K562 (cell line): ENCODE results near the gene SCN8A. TPM values are rescaled to one million over a fixed set of nuclear protein-coding genes. Genes with fewer than 3 reads are reported as not detected.
"Not testable (repeated sequence)": the region's sequence is repeated elsewhere in the genome, so short reads cannot be mapped to it uniquely, and the experiment has no call there.

ENCODE experiments used
- ATAC-seq: fragments of 200-7000 bp; cut with Tn5 transposase; 3 replicates; pipeline ENCODE4 v1.9.1; 2020; ENCODE audit warnings: moderate library complexity
- BruUV-seq: library from RNA; stranded (reverse); fragments of 400-500 nt; replicated peaks from 2 replicates; lab custom pipeline; 2021; lab: Mats Ljungman, UMichigan
- CTCF ChIA-PET: fragments of 300-600 bp; formaldehyde crosslinking; extraction: SDS; loops from one replicate; lab custom pipeline; 2021; ENCODE audit warnings: low intra/inter-chr PET ratio; lab: Yijun Ruan, JAX
- POLR2A ChIA-PET: fragments of 300-600, 350-650 bp; sonication (Branson Sonifier 250); formaldehyde crosslinking; extraction: SDS; loops from one replicate; lab custom pipeline; 2021; ENCODE audit warnings: antibody characterized with exemption, inconsistent platforms; lab: Yijun Ruan, JAX
- DNase-seq, 4 experiments: peaks; one replicate each; pipeline versions ENCODE4 v3.0.0 to v3.0.0-alpha.2; 2011 to 2018; ENCODE audit warnings: low spot score in 3 of 4, mixed read lengths in 3 of 4; ENCODE audit errors: extremely low read depth in 1 of 4
- FAIRE-seq: peaks from 2 replicates; lab custom pipeline; 2011; peaks lifted over from hg19 to GRCh38; lab: Jason Lieb, UNC
- H2AFZ ChIP-seq: 2 replicates; pipeline ENCODE4 v1.6.0; 2011; ENCODE audit warnings: low read depth, low read length, control low read depth, inconsistent platforms
- H3K27ac ChIP-seq: fragments of 200-600 bp; 3 replicates; pipeline ENCODE4 v1.8.0; 2011; ENCODE audit warnings: low read depth, mild to moderate bottlenecking, control low read depth, inconsistent platforms, low read length, moderate library complexity, mixed read lengths; ENCODE audit errors: extremely low read depth
- H3K27me3 ChIP-seq, 2 experiments: fragments of 300-600 bp in 1 of 2; 2 replicates in 1 of 2; 3 replicates in 1 of 2; pipeline versions ENCODE4 v1.6.0 to v1.8.0; 2011; ENCODE audit warnings: inconsistent platforms in 2 of 2, low read length in 2 of 2, mild to moderate bottlenecking in 1 of 2, mixed read lengths in 1 of 2, moderate library complexity in 1 of 2; ENCODE audit not compliant: control insufficient read depth in 2 of 2, insufficient read depth in 2 of 2
- H3K36me3 ChIP-seq: fragments of 300-600 bp; 3 replicates; pipeline ENCODE4 v1.8.0; 2011; ENCODE audit warnings: mild to moderate bottlenecking, low read length, inconsistent platforms; ENCODE audit not compliant: control insufficient read depth, insufficient read depth
- H3K4me1 ChIP-seq, 2 experiments: fragments of 200-600 bp in 1 of 2; replicated peaks in 1 of 2; 2 replicates in 1 of 2; 3 replicates in 1 of 2; pipeline versions ENCODE4 v1.5.1 to v1.8.0; 2011; ENCODE audit warnings: inconsistent platforms in 2 of 2, low read length in 2 of 2, mild to moderate bottlenecking in 1 of 2, mixed read lengths in 1 of 2, moderate library complexity in 1 of 2; ENCODE audit not compliant: control insufficient read depth in 2 of 2, insufficient read depth in 2 of 2
- H3K4me2 ChIP-seq: 2 replicates; pipeline ENCODE4 v1.6.1; 2011; ENCODE audit warnings: low read length, control low read depth, inconsistent platforms, mixed read lengths; ENCODE audit not compliant: insufficient read depth
- H3K4me3 ChIP-seq: fragments of 200-600 bp; sonication (generic), shearing (Covaris generic); 2 replicates; pipeline ENCODE4 v1.5.1; 2016; ENCODE audit warnings: control low read depth, inconsistent platforms
- H3K79me2 ChIP-seq: fragments of 200-600 bp; 3 replicates; pipeline ENCODE4 v1.8.0; 2011; ENCODE audit warnings: low read length, inconsistent platforms; ENCODE audit not compliant: control insufficient read depth, insufficient read depth
- H3K9ac ChIP-seq, 2 experiments: 2 replicates each; pipeline versions ENCODE4 v1.6.0 to v1.6.1; 2011; ENCODE audit warnings: low read depth in 2 of 2, low read length in 2 of 2, control low read depth in 1 of 2, inconsistent platforms in 1 of 2, mild to moderate bottlenecking in 1 of 2, mixed read lengths in 1 of 2; ENCODE audit not compliant: insufficient read depth in 1 of 2
- H3K9me1 ChIP-seq: one replicate; pipeline ENCODE4 v1.6.0; 2011; ENCODE audit warnings: inconsistent platforms, mild to moderate bottlenecking, low read length, moderate library complexity; ENCODE audit not compliant: control insufficient read depth, insufficient read depth
- H3K9me3 ChIP-seq: replicated peaks from 2 replicates; pipeline ENCODE4 v1.5.1; 2011; ENCODE audit warnings: low read depth, low read length, inconsistent platforms; ENCODE audit not compliant: control insufficient read depth, insufficient read depth
- H4K20me1 ChIP-seq: replicated peaks from 2 replicates; pipeline ENCODE4 v1.6.1; 2011; ENCODE audit warnings: low read length, inconsistent platforms, mixed read lengths; ENCODE audit not compliant: control insufficient read depth, insufficient read depth
- GATAD2A ChIP-seq: fragments of 450-650 bp; IDR thresholded peaks from 2 replicates; pipeline ENCODE4 v1.6.1; 2017
- MCM7 ChIP-seq, 2 experiments: fragments of 450-650 bp; IDR thresholded peaks; 2 replicates each; pipeline ENCODE4 v1.6.1; 2016 to 2018
- NCOR1 ChIP-seq: fragments of 450-650 bp; IDR thresholded peaks from 2 replicates; pipeline ENCODE4 v1.6.1; 2016; ENCODE audit warnings: mild to moderate bottlenecking, moderate library complexity
- POLR3G ChIP-seq: IDR thresholded peaks from 2 replicates; pipeline ENCODE4 v1.6.1; 2011; ENCODE audit not compliant: insufficient read length, insufficient replicate concordance; ENCODE audit errors: extremely low read depth
- ZNF431 ChIP-seq: sonication (generic); formaldehyde crosslinking; IDR thresholded peaks from 2 replicates; pipeline ENCODE4 v1.8.0; 2022; ENCODE audit warnings: mild to moderate bottlenecking, missing genetic modification reagents
- WGBS: fragments of 100-300 bp; shearing (Covaris generic); methylation state at CpG from one replicate; pipeline ENCODE4 v1.1.6; 2016; ENCODE audit warnings: low coverage, mixed read lengths; ENCODE audit not compliant: insufficient coverage; ENCODE audit errors: missing lambda C conversion rate; 5-methylcytosine and 5-hydroxymethylcytosine counted together
- in situ Hi-C: fragments of 300-500 bp; cut with MboI; formaldehyde crosslinking; loops from 4 replicates; pipeline ENCODE4 v1.15.0; 2018; ENCODE audit warnings: inconsistent platforms, mixed read lengths
- intact Hi-C: fragments of 100-400 bp; cut with micrococcal nuclease; formaldehyde crosslinking; loops from 2 replicates; pipeline ENCODE4 v1.14.2; 2022
- polyA plus RNA-seq, 8 experiments: library from polyadenylated mRNA; depleted of rRNA in 4 of 8; stranded (reverse) in 5 of 8; unstranded in 3 of 8; fragments of >200 nt; fragmentation: Nextera tagmentation in 2 of 8; fragmentation: Illumina TruSeq in 1 of 8; extraction: Ambion mirVana in 2 of 8; extraction: Trizol in 1 of 8; gene quantifications; 2 replicates each; pipeline versions ENCODE4 v1.2.1 to v1.2.3, GENCODE V29; 2011 to 2014; ENCODE audit warnings: inconsistent platforms in 1 of 8, missing spikeins in 1 of 8
- total RNA-seq, 7 experiments: library from RNA; depleted of rRNA in 6 of 7; stranded (reverse); fragments of >200 nt in 6 of 7; fragmentation: Illumina TruSeq in 2 of 7; extraction: Trizol in 2 of 7; gene quantifications; 2 replicates each; pipeline versions ENCODE4 v1.2.1 to v1.2.3, GENCODE V29; 2011 to 2021; ENCODE audit warnings: low replicate concordance in 1 of 7
- TF ChIP-seq, protein P1 (sequence below), 3 experiments: IDR thresholded peaks in 2 of 3; conservative IDR thresholded peaks in 1 of 3; 2 replicates each; pipeline ENCODE4 v1.5.1; 2011 to 2012; ENCODE audit warnings: low read length in 3 of 3, mild to moderate bottlenecking in 3 of 3, control low read depth in 2 of 3, improper control_type of control experiment in 1 of 3, inconsistent platforms in 1 of 3, low read depth in 1 of 3, mixed read lengths in 1 of 3, moderate library complexity in 1 of 3; ENCODE audit not compliant: insufficient read depth in 2 of 3
- TF ChIP-seq, protein P2 (sequence below): sonication (generic); formaldehyde crosslinking; IDR thresholded peaks from 2 replicates; pipeline ENCODE4 v1.8.0; 2023; ENCODE audit warnings: mild to moderate bottlenecking, missing genetic modification reagents

SCN8A gene
- total and polyA plus RNA-seq, 9 of the 15 experiments (the other 6 are each of a cell fraction or from before 2014, with no cell fraction given): 0.03 to 0.29 (median 0.15) TPM; not detected in 1

DNA sequence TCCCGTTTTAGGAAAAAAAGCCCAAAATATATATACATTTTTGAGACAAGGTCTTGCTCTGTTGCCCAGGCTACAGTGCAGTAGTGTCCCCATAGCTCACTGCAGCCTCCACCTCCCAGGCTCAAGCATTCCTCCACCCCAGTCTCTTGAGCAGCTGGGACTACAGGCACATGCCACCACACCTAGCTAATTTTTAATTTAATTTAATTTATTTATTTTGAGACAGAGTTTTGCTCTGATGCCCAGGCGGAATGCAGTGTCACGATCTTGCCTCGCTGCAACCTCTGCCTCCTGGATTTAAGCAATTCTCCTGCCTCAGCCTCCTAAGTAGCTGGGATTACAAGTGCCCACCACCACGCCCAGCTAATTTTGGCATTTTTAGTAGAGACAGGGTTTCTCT, 240.8 kb downstream of the SCN8A start:
- H3K4me2 ChIP-seq, H3K27ac ChIP-seq, H3K79me2 ChIP-seq, ATAC-seq, H3K9me1 ChIP-seq, H3K9me3 ChIP-seq, CTCF ChIA-PET, H3K4me3 ChIP-seq, in situ Hi-C loops, DNase-seq, H3K36me3 ChIP-seq, H3K9ac ChIP-seq, FAIRE-seq, BruUV-seq, H2AFZ ChIP-seq, intact Hi-C loops: not testable (repeated sequence)
- Histone ChIP-seq H3K4me1 (peaks cover 3 to 12% of the 10 kb centered on the region in 2 experiments; a peak in 3 of 5 replicates), H3K27me3 (peaks cover 17 to 64% of the 10 kb centered on the region in 2 experiments), H4K20me1 (peaks cover 10% of the 10 kb centered on the region)
- POLR2A ChIA-PET: interaction anchor here (1.0 to 1.5 kb wide), 2 partner anchors 9 to 19 kb away, joined by 3 to 7 read pairs; no protein-coding TSS in a partner anchor
- 0% methylated on average over 5 of the region's 5 CpGs for WGBS

DNA sequence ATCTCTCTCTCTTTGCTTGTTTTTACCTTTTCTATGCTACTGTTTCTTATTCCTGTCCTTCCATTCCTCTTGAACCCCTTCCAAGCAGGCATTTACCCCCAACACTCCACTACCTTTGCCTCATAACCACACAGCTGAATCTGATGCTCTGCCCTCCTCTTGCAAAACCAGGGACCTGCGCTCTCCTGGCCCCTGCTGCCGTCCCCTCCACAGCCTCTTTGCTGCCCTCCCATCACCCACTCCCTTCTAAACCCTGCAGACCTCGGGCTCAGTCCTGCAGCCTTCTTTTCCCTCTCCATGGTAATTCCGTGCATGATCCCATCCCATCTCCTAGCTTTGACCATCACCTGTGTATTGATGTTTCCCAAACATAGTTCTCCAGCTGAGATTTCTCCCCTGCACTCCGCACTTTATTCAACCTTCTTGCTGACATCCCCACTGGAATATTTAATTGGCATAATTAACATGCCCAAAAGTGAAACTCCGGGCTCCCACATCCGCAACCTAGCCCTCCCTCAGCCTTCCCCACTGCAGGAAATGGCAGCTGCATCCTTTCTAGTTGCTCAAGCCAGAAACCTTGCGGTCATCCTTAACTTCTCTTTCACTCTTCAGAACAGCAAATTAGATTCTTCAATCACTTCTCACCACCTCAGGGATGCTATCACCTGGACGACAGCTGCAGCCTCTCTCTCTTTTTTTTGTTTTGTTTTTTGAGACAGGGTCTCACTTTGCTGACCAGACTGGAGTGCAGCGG, 241.5 kb downstream of the SCN8A start:
- Histone ChIP-seq H3K27ac (no peak overlapping the region), H3K9me3 (no peaks in the 10 kb centered on the region), H2AFZ (no peak overlapping the region), H3K27me3 (peaks cover 17 to 71% of the 10 kb centered on the region in 2 experiments), H3K36me3 (no peaks in the 10 kb centered on the region), H3K4me3 (no peak overlapping the region), H4K20me1 (peaks cover 10% of the 10 kb centered on the region), H3K9ac (no peak overlapping the region), H3K9me1 (no peaks in the 10 kb centered on the region), H3K79me2 (no peaks in the 10 kb centered on the region), H3K4me2 (no peak overlapping the region), H3K4me1 (peaks cover 3 to 11% of the 10 kb centered on the region in 2 experiments; a peak in 3 of 5 replicates)
- ChIA-PET POLR2A (interaction anchor here (1.0 to 1.5 kb wide), 2 partner anchors 9 to 19 kb away, joined by 3 to 7 read pairs; no protein-coding TSS in a partner anchor), CTCF (no interaction called here)
- no peak for DNase-seq
- intact Hi-C loops: no loop called here
- FAIRE-seq: no peak
- ATAC-seq: no peak
- WGBS: 0% methylated on average over 9 of the region's 10 CpGs
- in situ Hi-C loops: no loop called here
- no TSS peak for BruUV-seq
- TF ChIP-seq, protein P1, sequence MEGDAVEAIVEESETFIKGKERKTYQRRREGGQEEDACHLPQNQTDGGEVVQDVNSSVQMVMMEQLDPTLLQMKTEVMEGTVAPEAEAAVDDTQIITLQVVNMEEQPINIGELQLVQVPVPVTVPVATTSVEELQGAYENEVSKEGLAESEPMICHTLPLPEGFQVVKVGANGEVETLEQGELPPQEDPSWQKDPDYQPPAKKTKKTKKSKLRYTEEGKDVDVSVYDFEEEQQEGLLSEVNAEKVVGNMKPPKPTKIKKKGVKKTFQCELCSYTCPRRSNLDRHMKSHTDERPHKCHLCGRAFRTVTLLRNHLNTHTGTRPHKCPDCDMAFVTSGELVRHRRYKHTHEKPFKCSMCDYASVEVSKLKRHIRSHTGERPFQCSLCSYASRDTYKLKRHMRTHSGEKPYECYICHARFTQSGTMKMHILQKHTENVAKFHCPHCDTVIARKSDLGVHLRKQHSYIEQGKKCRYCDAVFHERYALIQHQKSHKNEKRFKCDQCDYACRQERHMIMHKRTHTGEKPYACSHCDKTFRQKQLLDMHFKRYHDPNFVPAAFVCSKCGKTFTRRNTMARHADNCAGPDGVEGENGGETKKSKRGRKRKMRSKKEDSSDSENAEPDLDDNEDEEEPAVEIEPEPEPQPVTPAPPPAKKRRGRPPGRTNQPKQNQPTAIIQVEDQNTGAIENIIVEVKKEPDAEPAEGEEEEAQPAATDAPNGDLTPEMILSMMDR (IDR thresholded peaks at IDR 0.05 in 2 of 3, conservative IDR thresholded peaks at IDR 0.05 in 1 of 3; ENCODE audit: insufficient read depth in 2 of 3, low read depth in 1 of 3, low read length in 3 of 3): no peak
- TF ChIP-seq, protein P2, sequence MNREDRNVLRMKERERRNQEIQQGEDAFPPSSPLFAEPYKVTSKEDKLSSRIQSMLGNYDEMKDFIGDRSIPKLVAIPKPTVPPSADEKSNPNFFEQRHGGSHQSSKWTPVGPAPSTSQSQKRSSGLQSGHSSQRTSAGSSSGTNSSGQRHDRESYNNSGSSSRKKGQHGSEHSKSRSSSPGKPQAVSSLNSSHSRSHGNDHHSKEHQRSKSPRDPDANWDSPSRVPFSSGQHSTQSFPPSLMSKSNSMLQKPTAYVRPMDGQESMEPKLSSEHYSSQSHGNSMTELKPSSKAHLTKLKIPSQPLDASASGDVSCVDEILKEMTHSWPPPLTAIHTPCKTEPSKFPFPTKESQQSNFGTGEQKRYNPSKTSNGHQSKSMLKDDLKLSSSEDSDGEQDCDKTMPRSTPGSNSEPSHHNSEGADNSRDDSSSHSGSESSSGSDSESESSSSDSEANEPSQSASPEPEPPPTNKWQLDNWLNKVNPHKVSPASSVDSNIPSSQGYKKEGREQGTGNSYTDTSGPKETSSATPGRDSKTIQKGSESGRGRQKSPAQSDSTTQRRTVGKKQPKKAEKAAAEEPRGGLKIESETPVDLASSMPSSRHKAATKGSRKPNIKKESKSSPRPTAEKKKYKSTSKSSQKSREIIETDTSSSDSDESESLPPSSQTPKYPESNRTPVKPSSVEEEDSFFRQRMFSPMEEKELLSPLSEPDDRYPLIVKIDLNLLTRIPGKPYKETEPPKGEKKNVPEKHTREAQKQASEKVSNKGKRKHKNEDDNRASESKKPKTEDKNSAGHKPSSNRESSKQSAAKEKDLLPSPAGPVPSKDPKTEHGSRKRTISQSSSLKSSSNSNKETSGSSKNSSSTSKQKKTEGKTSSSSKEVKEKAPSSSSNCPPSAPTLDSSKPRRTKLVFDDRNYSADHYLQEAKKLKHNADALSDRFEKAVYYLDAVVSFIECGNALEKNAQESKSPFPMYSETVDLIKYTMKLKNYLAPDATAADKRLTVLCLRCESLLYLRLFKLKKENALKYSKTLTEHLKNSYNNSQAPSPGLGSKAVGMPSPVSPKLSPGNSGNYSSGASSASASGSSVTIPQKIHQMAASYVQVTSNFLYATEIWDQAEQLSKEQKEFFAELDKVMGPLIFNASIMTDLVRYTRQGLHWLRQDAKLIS (CRISPR knock-in tag): no peak
- TF ChIP-seq POLR3G: no peak
- TF ChIP-seq NCOR1: no peak
- TF ChIP-seq MCM7 (IDR thresholded peaks at IDR 0.05): no peak
- TF ChIP-seq GATAD2A: no peak
- TF ChIP-seq ZNF431 (CRISPR knock-in tag): no peak
